Activated T-cell treated with anti-CD3 and anti-CD28 coated beads, Interleukin-2, amount 50 U/mL, for 48 hours (primary cell): ENCODE measurements around the gene TBC1D10B.
"Not testable (repeated sequence)": the region's sequence is repeated elsewhere in the genome, so short reads cannot be mapped to it uniquely, and the experiment has no call there.

Source experiments
- DNase-seq, 2 experiments: peaks; one replicate each; pipeline ENCODE4 v3.0.0-alpha.2; 2020

The TBC1D10B gene

GRCh38 chr16:30324220-30324619, 46.1 kb downstream of the TBC1D10B start:
- DNase-seq, result not testable (repeated sequence)

GRCh38 chr16:30318647-30319046, 51.6 kb downstream of the TBC1D10B start:
- DNase-seq, result not testable (repeated sequence)

GRCh38 chr16:30310937-30311336, 59.4 kb downstream of the TBC1D10B start:
- DNase-seq, result not testable (repeated sequence)

GRCh38 chr16:30309255-30309654, 61.0 kb downstream of the TBC1D10B start:
- DNase-seq, result not testable (repeated sequence)
